OCI-M1 (cell line): ENCODE data around the gene PEX5L.
A peak's percentile ranks its signal among the peaks of the same experiment; 100 is the strongest.

Experiments
- DNase-seq: peaks from one replicate; lab custom pipeline; 2025; lab: John Stamatoyannopoulos, UW

The PEX5L gene

GRCh38 chr3:179771797-179772196, 264.9 kb downstream of the PEX5L start:
- no peak for DNase-seq

- DNase-seq = no peak
These were observed 267.1 kb downstream of the PEX5L start for GRCh38 chr3:179769411-179770247.

- DNase-seq = peak; percentile 52
These were observed 268.7 kb downstream of the PEX5L start for GRCh38 chr3:179768080-179768479.

DNA sequence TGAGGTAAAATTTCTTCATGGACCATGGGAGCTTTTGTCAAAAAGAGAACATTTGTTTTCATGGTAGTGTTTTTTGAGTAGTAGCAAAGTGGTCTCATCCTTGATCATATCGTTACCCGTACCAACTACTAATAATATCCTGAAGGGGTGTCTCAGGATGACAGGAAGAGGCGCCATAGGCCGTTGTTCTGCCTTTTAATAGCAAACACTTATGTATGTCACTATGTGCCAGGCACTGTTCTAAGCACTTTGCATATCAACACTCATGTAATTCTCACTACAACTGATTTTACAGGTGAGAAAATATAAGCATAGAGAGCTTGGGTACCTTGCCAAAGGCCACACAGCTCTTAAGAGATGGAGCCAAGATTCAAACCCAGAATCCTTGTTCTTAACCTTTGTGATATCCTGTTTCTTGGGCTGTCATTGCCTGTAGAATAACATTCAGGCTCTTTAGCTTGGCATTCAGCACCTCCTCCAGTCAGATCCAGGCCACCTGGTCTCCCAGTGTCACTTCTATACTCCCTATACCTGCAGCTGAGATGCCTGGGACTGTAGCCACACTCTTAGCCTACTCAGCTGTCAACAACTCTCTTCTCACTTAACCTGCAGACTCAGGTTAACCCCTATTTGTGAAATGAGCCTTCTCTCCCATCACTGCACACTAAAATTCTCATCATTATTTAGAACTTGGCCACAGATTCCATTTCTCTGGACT, 270.2 kb downstream of the PEX5L start:
- no peak for DNase-seq

DNA sequence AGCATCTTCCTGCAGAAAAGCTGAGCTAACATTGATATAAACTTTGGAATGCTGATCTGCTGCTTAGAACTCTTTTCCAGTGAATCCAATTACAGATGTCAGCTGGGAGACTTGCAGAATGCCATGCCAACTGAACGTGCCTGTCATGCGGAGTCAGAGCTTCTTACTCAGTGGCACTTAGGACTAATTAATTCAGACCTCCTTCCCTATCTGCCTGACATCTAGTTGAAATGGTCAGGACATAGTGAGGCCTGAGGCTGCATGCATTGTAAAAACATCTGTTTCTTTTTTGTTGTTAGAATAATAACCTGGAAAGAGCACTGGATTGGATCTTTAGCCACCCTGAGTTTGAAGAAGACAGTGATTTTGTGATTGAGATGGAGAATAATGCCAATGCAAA, 271.3 kb downstream of the PEX5L start:
- DNase-seq = no peak

DNA sequence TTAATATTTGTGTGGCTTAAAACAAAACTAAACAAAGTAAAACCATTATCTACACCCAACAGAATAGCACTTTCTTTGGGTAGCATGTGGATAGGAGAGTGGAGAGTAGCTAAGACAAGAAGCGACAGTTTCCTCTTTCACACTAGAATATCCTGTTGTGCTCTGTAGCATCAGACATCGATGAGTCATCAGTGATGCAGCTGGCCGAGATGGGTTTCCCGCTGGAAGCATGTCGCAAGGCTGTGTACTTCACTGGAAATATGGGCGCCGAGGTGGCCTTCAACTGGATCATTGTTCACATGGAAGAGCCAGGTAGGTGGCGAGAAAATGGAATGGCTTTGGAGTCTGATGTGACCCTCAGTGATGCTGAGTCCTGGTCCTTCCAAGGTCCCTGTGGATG, 275.8 kb downstream of the PEX5L start:
- no peak for DNase-seq

DNA sequence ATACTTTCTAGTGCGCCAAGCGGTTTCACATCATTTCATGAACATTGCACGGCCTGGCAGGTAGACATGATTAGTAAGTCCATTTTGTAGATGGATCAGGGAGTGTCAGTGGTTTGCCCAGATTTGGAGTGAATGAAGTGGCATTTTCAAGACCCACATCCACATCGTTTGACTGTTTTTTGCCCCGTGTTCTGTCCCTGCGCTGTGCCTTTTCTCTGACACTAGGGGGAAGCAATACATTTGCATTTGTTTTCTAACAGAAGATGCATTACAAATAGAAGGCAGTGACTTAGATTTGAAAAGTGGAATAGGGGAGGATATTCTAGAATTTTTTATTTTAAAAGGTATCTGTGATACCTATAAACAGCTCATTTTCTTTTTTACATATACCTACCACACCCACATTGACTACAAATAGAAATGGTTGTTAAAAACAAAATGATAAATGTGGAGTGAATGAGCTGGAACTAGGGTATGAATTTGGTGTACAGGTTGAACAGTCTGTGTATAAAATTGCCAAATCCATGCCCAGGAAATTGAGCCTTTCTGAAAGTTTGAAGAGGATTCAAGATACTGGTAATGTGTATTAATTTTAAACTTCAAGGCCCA, 285.9 kb downstream of the PEX5L start:
- DNase-seq = peak; percentile 40

DNA sequence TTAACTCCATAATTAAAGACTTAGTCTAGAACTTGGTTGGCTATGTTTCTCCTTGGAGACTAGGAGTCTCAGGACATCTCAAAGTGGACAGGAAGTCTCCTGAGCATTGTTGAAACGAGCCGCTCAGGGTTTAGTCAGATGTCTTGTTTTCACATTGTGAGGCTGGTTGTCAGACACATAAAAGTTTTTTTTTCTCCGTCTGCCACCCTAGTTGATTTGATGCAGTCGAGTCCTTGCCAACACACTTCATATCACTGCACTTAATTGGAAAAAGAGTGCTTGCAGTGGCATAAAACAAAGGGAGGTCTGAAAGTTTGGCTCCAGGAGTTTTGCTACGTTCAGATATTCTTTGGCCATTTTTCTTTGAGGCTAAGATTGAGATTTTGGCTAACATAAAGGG, 291.0 kb downstream of the PEX5L start:
- DNase-seq = no peak

GRCh38 chr3:179745079-179745478, 291.7 kb downstream of the PEX5L start:
- no peak for DNase-seq
